Parathyroid adenoma (tissue), 2 donors: Measurements from ENCODE around the gene TLCD3A.

Experiments used
- H2AFZ ChIP-seq: fragments of 300-600 bp; sonication (generic); one replicate; pipeline ENCODE4 v1.7.0; 2017; ENCODE audit warnings: antibody characterized with exemption, mild to moderate bottlenecking
- H3K27ac ChIP-seq: fragments of 300-600 bp; sonication (generic); one replicate; pipeline ENCODE4 v1.7.0; 2017
- H3K27me3 ChIP-seq: fragments of 300-600 bp; sonication (generic); one replicate; pipeline ENCODE4 v1.7.0; 2017; ENCODE audit warnings: low read length; ENCODE audit not compliant: control insufficient read depth, insufficient read depth
- H3K36me3 ChIP-seq: fragments of 300-600 bp; sonication (generic); one replicate; pipeline ENCODE4 v1.7.0; 2017; ENCODE audit warnings: low read length; ENCODE audit not compliant: control insufficient read depth, insufficient read depth
- H3K4me1 ChIP-seq: fragments of 300-600 bp; sonication (generic); one replicate; pipeline ENCODE4 v1.7.0; 2017; ENCODE audit warnings: control low read depth
- H3K4me2 ChIP-seq: fragments of 300-600 bp; sonication (generic); one replicate; pipeline ENCODE4 v1.7.0; 2017; ENCODE audit warnings: low read length
- H3K4me3 ChIP-seq: fragments of 300-600 bp; sonication (generic); one replicate; pipeline ENCODE4 v1.7.0; 2017; ENCODE audit warnings: low read depth, low read length
- H3K79me2 ChIP-seq: fragments of 300-600 bp; sonication (generic); one replicate; pipeline ENCODE4 v1.7.0; 2017; ENCODE audit warnings: control low read depth
- H3K9ac ChIP-seq: fragments of 300-600 bp; sonication (generic); one replicate; pipeline ENCODE4 v1.7.0; 2017; ENCODE audit warnings: mild to moderate bottlenecking
- H3K9me3 ChIP-seq: fragments of 300-600 bp; sonication (generic); one replicate; pipeline ENCODE4 v1.7.0; 2017; ENCODE audit warnings: low read length; ENCODE audit not compliant: control insufficient read depth
- TF ChIP-seq, protein P1 (sequence below): fragments of 300-600 bp; sonication (generic); IDR thresholded peaks from one replicate; pipeline ENCODE4 v1.7.0; 2017; ENCODE audit warnings: antibody characterized with exemption, mild to moderate bottlenecking
- donor health status: primary hyperparathyroidism.

TLCD3A gene

DNA sequence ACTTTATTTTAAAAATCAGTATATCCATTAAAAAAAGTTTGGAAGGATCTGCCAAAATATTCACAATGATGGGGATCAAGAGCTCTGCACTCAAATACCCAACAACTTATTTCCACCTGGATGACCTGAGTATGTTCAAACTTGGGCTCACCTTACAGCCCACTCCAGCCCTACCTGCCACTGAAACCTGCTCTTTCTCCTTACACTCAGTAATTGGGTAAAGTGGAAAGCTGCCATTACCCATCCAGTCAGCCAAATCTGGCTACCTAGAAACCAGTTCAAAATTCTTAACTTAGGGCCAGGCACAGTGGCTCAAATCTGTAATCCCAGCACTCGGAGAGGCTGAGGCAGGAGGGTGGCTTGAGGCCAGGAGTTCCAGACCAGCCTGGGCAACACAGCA is 27.4 kb upstream of the TLCD3A start:
- H3K4me3 ChIP-seq, result no peak overlapping the region
- TF ChIP-seq, protein P1, sequence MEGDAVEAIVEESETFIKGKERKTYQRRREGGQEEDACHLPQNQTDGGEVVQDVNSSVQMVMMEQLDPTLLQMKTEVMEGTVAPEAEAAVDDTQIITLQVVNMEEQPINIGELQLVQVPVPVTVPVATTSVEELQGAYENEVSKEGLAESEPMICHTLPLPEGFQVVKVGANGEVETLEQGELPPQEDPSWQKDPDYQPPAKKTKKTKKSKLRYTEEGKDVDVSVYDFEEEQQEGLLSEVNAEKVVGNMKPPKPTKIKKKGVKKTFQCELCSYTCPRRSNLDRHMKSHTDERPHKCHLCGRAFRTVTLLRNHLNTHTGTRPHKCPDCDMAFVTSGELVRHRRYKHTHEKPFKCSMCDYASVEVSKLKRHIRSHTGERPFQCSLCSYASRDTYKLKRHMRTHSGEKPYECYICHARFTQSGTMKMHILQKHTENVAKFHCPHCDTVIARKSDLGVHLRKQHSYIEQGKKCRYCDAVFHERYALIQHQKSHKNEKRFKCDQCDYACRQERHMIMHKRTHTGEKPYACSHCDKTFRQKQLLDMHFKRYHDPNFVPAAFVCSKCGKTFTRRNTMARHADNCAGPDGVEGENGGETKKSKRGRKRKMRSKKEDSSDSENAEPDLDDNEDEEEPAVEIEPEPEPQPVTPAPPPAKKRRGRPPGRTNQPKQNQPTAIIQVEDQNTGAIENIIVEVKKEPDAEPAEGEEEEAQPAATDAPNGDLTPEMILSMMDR, result no peak
- peaks cover 26% of the 10 kb centered on the region for H3K79me2 ChIP-seq
- H3K4me2 ChIP-seq, result no peak overlapping the region
- no peak overlapping the region for H2AFZ ChIP-seq
- no peak overlapping the region for H3K9ac ChIP-seq
- peaks cover 8% of the 10 kb centered on the region for H3K4me1 ChIP-seq
- H3K27me3 ChIP-seq, result no peaks in the 10 kb centered on the region
- H3K27ac ChIP-seq, result no peak overlapping the region
- no peaks in the 10 kb centered on the region for H3K9me3 ChIP-seq
- no peaks in the 10 kb centered on the region for H3K36me3 ChIP-seq

DNA sequence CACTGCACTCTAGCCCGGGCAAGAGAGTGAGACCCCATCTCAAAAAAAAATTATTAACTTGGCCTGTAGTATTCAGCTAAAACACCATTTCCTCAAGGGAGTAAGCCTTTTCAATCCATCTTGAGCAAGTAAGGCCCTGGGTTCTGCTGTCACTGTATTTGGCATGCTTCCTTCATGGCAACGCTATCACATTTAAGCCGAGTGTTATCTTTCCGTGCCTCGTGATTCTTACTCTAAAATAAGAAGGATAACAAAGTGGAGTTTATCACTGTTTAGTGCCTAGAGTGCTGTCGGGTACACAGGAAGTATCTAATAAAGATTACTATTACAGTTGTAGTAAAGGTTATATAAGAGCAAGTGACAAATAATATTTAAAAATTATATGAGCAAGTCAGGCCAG is 26.5 kb upstream of the TLCD3A start:
- no peaks in the 10 kb centered on the region for H3K27me3 ChIP-seq
- no peak overlapping the region for H2AFZ ChIP-seq
- TF ChIP-seq, protein P1, result no peak
- H3K27ac ChIP-seq, result no peak overlapping the region
- peaks cover 24% of the 10 kb centered on the region for H3K79me2 ChIP-seq
- no peaks in the 10 kb centered on the region for H3K9me3 ChIP-seq
- no peak overlapping the region for H3K4me3 ChIP-seq
- no peaks in the 10 kb centered on the region for H3K36me3 ChIP-seq
- H3K9ac ChIP-seq, result no peak overlapping the region
- H3K4me2 ChIP-seq, result no peak overlapping the region
- peaks cover 8% of the 10 kb centered on the region for H3K4me1 ChIP-seq

DNA sequence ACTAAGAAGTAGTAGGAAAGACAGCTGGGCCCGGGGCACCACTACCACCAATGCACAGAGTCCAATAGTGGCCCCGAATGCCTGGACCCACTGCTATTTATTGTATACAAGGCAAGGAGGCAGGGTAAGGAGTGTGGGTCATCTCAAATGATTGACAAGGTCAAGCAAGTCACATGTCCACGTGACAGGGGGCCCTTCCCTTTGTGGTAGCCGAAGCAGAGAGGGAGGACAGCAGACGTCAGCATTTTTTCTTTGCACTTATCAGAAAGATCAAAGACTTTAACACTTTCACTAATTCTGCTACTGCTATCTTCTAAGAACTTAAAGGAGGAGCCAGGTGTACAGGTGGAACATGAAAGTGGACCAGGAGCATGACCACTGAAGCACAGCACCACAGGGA is 24.3 kb upstream of the TLCD3A start:
- no peaks in the 10 kb centered on the region for H3K27me3 ChIP-seq
- TF ChIP-seq, protein P1, result no peak
- H3K79me2 ChIP-seq, result peaks cover 43% of the 10 kb centered on the region
- H2AFZ ChIP-seq, result peak overlapping the region; percentile 24
- peak overlapping the region; percentile 45 for H3K27ac ChIP-seq
- peak overlapping the region; percentile 65 for H3K4me2 ChIP-seq
- no peaks in the 10 kb centered on the region for H3K36me3 ChIP-seq
- peak overlapping the region; percentile 31 for H3K4me3 ChIP-seq
- peaks cover 8% of the 10 kb centered on the region for H3K4me1 ChIP-seq
- H3K9me3 ChIP-seq, result no peaks in the 10 kb centered on the region
- no peak overlapping the region for H3K9ac ChIP-seq

DNA sequence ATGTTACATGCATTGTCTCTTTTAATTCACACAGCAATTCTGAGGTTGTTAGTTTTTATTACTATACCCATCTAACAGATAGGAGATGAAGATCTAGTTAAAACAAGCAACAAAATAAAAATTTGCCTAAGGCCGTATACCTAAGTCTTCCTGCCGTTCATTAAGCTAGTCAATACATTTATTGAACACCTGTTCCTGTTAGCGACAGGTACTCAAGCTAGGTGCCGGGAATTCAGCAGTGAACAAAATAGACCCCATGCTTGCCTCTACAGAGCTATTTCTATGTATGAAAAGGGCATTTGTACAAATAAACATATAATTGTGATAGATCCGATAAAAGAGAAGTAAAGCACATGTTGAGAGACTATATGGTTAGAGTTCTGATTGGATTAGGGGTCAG is 14.3 kb upstream of the TLCD3A start:
- H2AFZ ChIP-seq, result no peak overlapping the region
- TF ChIP-seq, protein P1, result no peak
- no peak overlapping the region for H3K27ac ChIP-seq
- H3K36me3 ChIP-seq, result no peaks in the 10 kb centered on the region
- H3K79me2 ChIP-seq, result peaks cover 13% of the 10 kb centered on the region
- H3K4me3 ChIP-seq, result no peak overlapping the region
- no peaks in the 10 kb centered on the region for H3K9me3 ChIP-seq
- H3K27me3 ChIP-seq, result no peaks in the 10 kb centered on the region
- H3K4me1 ChIP-seq, result no peaks in the 10 kb centered on the region
- no peak overlapping the region for H3K9ac ChIP-seq
- H3K4me2 ChIP-seq, result no peak overlapping the region

DNA sequence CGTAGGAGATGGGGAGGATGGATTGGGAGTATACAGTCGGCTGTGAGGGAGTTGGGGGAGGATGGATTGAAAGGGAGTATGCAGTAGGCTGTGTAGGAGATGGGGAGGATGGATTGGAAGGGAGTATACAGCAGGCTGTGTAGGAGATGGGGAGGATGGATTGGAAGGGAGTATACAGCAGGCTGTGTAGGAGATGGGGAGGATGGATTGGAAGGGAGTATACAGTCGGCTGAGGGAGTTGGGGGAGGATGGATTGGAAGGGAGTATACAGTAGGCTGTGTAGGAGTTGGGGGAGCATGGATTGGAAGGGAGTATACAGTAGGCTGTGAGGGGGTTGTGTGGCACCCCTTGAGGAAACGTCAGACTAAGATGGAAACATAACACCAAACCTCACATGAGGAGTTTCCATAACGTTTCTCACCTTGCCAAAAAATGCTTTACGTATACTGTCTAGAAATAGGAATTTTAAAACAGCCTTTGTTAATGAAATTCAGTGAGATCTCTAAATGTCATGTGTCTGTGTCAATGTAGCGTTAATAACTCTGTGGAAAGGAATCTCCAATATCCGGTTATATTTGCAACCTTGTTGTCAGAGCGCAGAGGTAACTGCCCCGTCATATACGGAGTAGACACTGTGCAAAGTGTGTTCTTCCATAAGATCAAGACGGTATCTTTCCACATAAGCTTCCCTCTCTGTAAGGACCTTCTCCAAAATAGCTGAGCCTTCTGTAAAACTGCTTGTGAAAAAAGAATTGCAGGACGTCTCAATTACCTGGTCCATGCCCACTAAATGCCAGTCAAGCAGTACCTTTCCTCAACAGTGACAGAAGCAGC is 11.5 kb upstream of the TLCD3A start:
- H3K9me3 ChIP-seq, result no peaks in the 10 kb centered on the region
- H3K36me3 ChIP-seq, result no peaks in the 10 kb centered on the region
- H3K9ac ChIP-seq, result no peak overlapping the region
- no peaks in the 10 kb centered on the region for H3K79me2 ChIP-seq
- TF ChIP-seq, protein P1, result no peak
- H3K27ac ChIP-seq, result no peak overlapping the region
- H3K4me1 ChIP-seq, result no peaks in the 10 kb centered on the region
- H3K4me3 ChIP-seq, result no peak overlapping the region
- H3K27me3 ChIP-seq, result no peaks in the 10 kb centered on the region
- no peak overlapping the region for H2AFZ ChIP-seq
- H3K4me2 ChIP-seq, result no peak overlapping the region
